ENCODE results near the gene GHDC.
"Not testable (repeated sequence)": the region's sequence is repeated elsewhere in the genome, so short reads cannot be mapped to it uniquely, and the experiment has no call there.

The GHDC gene

GRCh38 chr17:42202696-42203095 is 8.4 kb upstream of the GHDC start:
- no peak for DNase-seq

DNA sequence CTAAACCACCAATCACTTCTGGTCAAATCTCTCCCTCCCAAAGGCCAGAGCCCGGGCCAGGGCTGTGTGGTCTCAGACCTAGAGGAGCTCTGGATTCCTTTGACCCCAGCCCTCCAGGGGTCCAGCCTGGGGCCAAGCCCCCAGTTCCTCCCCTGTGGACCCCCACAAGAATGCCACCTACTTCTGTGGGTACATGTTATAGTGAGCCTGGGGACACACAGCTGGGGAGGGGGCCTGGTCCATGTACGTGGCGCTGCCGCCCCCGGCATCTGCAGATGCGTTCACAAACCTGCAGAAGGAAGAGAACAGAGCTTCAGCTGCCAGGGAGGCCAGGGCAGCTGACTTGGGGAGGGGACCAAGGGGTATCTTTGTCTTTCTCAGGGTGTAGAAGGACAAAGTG is 7.9 kb upstream of the GHDC start:
- DNase-seq, result no peak

DNA sequence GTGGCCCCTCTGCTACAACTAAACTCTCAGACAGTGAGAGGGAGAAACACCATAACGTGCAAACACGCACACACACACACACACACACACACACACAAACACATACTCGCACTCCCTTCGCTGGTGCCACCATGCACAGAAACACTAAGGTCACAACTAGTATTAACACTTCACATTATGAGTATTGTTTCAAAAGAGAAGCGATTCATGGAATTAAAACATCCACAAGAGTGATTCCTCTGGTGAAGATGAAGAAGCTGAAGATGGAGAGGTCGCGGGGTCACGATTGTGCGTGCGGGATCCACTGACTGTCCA is 7.1 kb upstream of the GHDC start:
- no peak for DNase-seq

- no peak for DNase-seq
These were observed 6.6 kb upstream of the GHDC start for GRCh38 chr17:42200706-42201457.

DNA sequence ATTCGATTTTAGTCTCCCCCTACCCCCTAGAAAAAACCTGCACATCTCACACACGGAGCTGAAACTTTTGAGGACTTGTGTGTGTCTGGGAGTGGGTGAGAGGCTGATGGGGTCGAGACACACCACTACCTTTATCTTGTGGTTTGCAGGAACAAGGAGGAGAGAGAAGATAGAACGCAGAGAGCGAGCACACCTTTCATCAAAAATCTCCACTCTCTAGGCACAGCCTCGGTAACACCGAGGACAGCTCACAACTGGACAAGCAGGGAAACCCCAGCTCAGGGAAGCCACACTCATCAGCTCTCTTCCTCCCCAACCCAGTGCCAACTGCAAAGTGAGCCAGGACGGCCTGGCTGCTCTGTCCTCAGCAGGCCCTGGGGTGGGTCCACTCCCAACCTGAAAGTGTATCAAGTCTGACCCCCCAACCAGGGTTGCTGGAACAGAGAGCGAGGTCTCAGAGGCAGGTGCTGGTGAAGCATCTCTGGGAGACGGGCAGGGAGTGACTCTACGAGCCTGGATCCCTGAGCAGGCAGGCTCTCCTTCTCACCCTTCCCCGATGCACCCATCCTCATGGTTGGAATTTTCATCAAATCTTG is 5.2 kb upstream of the GHDC start:
- no peak for DNase-seq

DNA sequence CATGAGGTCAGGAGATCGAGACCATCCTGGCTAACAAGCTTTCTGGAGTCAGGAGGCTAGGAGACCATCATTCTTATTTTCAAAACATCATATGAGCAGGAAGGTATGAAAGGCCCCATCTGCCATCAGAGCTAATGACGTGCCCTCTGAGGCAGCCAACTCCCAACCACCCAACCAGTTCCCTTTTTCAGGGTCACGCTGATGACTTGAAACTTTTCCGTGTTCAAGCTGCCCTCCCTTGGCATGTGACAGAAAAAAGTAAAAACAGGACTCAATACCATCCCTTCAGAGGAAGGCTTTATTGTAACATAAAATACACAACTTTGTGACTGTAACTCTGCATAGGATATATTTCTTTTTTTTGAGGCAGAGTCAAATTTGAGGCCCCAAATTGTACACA is 4.6 kb upstream of the GHDC start:
- DNase-seq, result no peak

DNA sequence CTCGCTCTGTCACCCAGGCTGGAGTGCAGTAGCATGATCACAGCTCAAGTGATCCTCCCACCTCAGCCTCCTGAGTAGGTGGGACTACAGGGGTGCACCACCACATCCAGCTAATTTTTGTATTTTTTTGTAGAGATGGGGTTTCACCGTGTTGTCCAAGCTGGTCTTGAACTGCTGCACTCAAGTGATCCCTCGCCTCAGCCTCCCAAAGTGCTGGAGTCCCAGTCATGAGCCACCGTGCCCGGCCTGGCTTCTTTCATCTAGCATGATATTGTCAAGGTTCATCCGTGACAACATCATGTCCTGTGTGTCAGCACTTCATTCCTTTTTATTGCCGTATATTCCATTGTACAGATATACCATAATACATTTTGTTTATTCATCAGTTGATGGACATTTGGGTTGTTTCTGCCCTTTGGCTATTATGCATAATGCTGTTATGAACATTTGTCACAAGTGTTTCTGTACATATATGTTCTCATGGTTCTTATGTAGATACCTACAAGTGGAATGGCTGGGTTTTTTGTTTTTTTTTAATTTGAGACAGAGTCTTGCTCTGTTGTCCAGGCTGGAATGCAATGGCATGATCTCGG is 3.4 kb upstream of the GHDC start:
- DNase-seq, result no peak

DNA sequence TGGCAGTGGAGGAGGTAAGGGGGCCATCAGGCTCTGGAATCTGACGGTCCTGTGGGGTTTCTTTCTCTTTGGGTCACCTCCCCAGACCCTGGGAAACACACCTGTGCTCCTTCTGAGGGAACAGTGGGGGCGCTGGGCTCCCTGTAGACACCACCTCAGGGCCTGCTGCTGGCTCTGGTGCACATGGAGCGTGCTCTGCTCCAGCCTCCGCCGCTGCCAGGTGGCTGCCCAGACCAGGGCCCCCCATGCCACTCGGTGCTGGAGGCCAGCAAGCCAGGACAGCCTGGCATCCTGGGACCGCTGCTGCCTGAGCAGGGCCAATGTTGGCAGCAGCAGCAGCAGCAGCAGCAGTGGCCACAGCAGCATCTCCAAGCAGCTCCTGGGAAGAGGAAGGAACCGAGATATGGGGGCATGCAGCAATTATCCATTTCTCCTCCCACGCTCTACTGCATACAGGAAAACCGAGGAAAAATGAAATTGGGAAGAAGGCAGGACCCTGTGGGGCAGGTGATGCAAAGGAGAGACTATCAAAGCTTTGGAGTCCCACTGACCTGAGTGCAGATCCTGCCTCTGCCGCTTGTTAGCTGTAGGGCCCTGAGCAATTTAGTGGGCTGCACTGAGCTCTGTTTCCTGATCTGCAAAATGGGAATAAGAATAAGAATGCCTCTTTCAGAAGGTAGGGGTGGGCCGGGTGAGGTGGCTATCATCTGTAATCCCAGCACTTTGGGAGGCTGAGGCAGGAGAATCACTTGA is 902 bp downstream of the GHDC start:
- no peak for DNase-seq

DNA sequence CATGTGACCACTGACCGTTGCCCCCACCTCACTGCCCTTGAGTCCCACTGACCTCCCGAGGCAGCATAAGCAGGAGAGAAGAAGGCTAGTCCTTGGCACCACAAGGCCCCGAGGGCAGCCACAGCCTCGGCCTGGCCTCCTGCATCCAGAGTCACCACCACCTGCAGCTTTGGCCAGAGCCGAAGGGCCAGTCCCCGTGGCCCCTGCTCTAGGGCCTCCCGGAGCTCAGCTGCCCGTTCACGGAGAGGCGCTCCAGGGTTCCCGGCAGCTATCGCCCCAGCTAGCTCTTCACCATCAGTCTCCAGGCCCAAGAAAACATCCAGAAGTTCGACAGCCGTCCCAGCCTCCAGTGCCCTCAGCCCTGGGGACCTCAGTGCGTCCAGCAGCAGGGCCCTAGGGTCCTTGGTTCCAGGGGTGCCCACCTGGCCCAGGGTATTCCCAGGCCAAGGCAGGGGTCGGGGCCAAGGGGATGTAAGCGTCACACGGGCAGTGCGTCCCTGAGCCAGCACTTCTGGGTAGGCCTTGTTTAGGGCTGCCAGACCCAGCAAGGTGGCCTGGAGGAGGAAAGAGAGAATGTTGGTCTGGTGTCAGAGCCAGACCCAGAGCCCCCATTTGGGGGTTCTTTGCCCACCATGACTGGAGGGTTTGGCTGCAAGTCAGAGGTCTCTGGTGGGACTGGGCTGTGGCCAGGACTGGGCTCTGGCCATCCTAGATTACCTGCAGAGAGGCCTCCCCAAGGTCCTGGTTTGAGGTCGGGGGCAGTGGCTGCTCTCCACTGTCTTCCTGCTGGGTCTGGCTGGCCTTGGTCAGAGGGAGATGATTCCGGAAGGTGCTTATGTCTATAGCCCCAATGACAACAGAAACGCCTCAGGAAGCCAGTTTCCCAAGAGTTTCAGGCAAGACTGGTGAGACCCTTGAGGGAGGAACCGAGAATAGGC is 1.8 kb downstream of the GHDC start:
- no peak for DNase-seq

- no peak for DNase-seq
These were observed 3.1 kb downstream of the GHDC start for GRCh38 chr17:42191275-42191608.

DNA sequence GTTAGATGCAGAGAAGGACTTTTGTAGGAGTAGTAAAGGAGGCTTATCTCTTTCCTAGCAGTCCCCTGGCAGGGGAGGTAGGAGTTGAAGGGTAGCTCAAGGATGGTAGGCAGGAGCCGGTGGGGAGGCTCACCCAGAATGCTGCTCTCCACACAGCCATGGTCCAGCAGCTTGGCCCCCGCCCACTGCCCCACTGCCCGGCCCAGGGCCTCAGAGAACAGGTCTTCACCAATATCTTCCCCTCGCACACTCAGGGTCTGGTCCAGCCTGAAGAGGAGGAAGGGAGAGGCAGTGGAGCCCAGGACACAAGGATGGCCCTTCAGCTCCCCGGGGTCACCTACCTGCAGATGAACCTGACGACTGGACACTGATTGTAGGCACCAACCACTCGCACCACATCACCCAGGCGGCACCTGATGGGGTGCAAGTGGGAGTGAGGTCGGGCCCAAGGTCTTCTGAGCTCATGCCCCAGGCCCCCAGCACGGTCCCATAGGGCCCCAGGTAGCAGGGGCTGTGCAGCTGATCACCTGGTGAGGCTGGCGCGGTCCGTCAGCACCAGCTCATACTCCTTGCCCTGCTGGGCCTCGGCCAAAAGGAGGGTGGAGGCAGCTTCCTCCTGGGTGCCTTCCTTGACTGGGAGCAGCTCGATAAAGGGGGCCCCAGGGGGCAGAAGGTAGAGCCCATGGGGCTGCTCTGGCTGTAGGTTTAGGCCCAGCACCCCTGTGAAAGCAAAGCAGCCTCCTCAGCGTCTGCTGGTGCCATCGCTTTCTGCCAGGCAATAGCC is 3.6 kb downstream of the GHDC start:
- DNase-seq, result no peak

- DNase-seq, result no peak
These were observed 4.7 kb downstream of the GHDC start for GRCh38 chr17:42189651-42189965.

DNA sequence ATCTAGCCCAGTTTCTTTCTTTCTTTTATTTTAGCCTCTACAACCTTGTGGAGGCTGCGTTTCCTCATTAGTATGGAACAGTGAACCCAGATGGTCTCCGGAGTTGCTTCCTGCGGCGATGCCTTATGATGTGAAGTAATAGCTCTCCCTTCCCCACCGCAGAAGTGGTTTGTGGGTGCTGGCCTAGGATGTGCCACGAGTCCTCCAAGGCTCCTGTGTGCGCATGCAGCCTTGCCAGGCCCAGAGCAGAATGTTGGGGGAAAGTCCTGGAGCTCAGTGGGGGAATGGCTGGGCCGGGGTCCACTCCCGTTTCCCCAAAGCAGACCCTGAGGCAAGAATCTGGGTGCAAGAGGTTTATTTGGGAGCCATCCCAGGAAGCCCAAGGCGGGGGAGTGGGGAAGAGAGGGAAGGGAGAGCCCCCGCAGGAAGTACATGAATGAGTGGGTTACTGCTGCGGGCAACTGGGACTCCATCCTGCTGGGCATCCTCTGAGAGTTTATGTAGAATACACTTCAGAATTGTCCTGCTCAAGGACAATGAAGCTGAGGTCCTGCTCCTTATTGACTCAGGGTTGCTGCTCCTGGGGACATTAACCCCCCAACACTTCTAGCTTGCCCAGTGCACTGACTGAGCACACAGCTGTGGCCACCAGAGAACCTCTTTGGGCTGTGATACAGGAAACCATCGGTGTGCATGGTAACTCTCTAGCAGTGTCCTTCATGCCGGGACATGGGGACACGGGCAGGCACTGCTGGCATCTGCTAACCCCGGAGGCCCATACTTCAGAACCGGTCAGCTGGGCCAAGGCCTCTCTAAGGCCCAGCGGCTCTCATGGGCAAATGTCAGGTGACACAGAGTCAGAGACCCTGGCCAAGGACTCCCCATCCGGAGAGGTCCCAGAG is 5.3 kb downstream of the GHDC start:
- no peak for DNase-seq

GRCh38 chr17:42187833-42188232 is 6.5 kb downstream of the GHDC start:
- no peak for DNase-seq

GRCh38 chr17:42186191-42186590 is 8.1 kb downstream of the GHDC start:
- not testable (repeated sequence) for DNase-seq

DNA sequence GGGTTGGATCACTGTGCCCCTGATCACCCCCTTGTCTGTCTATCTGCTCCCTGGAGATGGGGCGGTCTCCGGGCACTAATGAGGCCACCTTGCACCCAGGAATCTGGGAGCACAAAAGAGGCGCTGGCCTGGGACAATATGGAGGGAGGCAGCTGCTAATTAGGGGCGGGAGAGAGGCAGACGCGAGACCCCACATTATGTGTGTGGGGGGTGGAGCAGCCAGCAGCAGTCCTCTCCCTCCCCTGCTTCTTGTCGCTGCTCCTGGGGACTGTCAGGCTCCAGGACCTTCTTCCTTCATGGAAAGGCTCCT is 8.7 kb downstream of the GHDC start:
- DNase-seq, result no peak

GRCh38 chr17:42184713-42185620 is 9.3 kb downstream of the GHDC start, which contains the start of gene HCRT:
TSS of gene HCRT (minus strand) at chr17:42185452. CDS start at chr17:42185365, 87 bp downstream.
- no peak for DNase-seq

GRCh38 chr17:42183741-42184711 is 10.3 kb downstream of the GHDC start:
- peak; percentile 71 for DNase-seq

Data from activated effector memory CD4-positive, alpha-beta T cell treated with Interleukin-2 at 50 U/mL for 16 hours (primary cell).